Activated CD4-positive, alpha-beta T cell treated with anti-CD3 and anti-CD28 coated beads for 4 hours (primary cell): Measurements from ENCODE around the gene CHTF18.
A peak's percentile ranks its signal among the peaks of the same experiment; 100 is the strongest.
"Not testable (repeated sequence)": the region's sequence is repeated elsewhere in the genome, so short reads cannot be mapped to it uniquely, and the experiment has no call there.

Experiments
- DNase-seq, 2 donors: peaks; one replicate each; pipeline ENCODE4 v3.0.0-alpha.2; 2020

Gene CHTF18

DNA sequence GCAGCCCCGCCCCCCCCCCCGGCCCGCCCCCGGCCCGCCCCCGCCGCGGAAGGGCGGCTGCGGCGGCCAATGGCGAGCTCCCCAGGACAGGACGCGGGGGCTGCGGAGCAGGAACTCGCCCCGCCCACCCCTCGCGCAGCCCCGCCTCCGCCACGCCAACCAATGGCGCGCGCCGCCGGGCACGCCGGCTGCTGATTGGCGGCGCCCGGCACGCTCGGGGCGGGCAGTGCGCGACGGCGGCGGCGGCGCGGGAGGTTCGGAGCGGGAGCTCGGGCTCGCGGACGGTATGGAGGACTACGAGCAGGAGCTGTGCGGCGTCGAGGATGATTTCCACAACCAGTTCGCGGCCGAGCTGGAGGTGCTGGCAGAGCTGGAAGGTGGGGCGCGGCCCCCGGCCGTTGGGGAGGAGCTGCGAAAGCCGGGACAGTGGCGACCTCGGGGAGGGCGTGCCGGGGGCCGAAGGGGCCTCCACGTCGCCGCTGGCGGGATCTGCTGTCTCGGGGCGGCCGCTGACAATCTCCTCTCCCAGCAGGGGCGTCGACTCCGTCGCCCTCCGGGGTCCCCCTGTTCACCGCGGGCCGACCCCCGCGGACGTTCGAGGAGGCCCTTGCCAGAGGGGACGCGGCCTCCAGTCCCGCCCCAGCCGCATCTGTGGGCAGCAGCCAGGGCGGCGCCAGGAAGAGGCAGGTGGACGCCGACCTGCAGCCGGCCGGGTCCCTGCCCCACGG, at the start of gene CHTF18:
Gene CHTF18 (plus strand): TSS at position 222 of the 728 bp plus-strand sequence. CDS start 65 bp downstream, at position 287.
- DNase-seq, result peak; percentile 90 to 91

DNA sequence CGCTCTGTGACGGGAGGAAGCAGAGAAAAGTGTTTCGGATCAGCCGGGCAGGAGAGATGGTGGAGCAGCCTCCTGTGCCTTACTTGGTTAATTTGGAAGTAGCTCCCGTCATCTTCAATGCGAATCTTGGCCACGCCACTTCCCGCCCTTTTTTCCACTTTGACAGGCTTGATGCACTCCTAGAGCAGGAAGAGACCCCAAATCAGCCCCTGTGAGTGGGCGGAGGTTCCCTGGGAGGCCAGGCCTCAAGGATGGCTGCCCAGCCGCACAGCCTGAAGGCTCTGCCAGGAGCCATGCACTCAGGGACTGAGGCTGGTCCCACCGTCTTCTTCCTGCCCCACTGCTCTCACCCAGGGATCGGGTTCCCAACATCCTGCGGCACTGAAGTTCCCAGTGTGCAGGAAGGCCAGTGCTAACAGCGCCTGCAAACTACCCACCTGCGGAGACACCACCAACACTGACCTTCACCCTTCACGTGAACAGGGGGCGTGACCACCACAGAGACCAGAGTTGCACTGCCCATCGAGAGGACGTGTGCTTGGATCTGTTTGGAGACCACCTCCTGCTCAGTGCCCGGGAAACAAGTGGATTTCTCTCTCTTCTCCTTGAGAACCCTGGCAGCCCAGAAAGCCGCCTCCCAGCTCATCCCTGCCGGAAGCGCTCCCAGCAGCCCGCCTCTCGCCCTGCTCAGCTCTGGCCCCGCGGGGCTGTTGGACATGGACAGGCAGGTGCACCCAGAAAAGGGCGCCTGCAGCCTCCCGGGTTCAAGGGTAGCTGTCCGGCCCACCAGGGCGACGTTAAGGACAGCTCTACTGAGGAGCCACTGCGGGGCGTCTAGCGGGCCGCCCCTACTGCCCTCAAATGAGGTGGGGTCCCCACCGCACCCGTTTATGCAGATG, 48.6 kb upstream of the CHTF18 start:
- no peak for DNase-seq

DNA sequence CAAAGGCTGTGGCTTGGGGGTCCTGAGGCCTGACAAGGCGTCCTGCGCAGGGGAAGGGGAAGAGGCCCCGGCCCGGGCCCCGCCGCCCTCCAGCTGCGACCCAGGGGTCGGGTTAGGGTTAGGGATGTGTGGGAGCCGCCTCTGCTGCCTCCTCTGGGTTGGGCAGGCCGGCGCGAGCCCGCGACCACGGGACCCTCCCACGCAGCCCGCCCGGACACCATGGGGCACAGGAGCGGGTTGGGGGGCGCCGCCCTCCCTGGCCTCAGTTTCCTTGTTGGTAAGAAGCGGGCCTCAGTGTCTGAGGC, 48.0 kb upstream of the CHTF18 start:
- no peak for DNase-seq

DNA sequence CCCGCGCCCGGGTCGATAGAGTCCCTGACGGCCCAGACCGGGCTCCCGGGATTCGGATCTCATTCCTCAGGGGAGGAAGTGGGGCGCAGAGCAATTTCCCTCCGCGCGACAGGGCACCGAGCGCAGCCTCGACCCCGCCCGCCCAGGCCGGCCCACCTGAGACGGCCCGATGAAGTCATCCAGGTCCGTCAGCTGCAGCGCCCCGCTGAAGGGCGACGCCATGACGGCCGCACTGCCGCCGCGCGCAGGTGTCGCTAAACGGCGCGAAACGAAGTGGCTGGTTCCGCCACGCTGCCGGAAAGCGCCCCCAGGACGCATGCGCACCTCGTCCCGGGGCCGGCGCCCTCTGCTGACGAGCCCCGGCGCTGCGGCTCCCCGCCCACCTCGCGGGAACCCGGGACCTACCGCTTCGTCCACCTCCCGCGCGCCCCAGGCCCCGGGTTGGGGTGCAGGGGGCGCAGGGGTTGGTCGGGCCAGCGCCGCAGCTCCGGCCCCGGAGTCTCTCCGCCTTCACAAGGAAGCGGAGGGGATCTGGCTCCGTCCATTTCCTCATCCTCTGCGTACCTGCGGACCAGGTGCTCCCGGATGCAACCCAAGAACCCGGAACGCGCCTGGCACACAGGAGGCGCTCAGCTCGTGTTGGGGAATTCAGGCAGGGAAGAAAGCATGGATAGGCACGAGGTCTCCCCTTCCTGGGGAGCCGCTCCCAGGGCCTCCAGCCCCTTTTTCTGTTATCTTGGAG, 47.5 kb upstream of the CHTF18 start, which contains the start of gene CIAO3:
Gene CIAO3 (minus strand): TSS at position 234 of the 742 bp plus-strand sequence. CDS start 12 bp downstream, at position 222.
- peak; percentile 88 to 92 for DNase-seq

DNA sequence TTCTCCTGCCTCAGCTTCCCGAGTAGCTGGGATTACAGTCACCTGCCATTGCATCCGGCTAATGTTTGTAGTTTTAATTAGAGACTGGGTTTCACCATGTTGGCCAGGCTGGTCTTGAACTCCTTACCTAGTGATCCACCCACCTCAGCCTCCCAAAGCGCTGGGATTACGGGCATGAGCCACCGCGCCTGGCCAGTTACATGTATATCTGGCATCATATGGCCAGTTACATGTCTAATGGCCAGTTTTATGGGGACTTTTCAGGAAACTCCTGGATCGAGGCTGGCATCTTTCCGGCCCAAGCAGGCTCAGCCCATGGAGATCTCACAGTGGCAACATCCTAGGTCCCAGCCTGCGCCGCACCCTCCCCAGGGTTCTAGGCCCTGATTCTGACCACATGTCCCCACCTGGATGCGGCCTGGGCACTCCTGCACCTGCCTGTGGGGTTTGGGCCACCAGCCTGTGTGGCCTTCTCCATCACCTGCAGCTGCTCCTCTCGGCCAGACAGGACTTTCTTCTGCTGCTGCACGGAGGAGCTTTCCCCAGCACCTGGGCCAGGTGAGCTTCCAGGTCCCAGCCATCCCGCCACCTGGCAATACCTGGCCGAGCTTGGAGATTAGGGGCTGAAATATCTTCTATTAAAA, 46.3 kb upstream of the CHTF18 start:
- no peak for DNase-seq

DNA sequence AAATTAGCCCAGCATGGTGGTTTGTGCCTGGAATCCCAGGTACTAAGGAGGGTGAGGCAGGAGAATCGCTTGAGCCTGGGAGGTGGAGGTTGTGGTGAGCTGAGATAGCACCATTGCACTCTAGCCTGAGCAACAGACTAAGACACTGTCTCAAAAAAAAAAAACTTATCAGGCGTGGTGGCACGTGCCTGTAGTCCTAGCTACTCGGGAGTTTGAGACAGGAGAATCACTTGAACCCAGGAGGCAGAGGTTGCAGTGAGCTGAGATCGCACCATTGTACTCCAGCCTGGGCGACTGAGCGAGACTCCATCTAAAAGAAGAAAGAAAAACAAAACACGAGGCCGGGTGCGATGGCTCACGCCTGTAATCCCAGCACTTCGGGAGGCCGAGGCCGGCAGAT, 45.5 kb upstream of the CHTF18 start:
- not testable (repeated sequence) for DNase-seq

DNA sequence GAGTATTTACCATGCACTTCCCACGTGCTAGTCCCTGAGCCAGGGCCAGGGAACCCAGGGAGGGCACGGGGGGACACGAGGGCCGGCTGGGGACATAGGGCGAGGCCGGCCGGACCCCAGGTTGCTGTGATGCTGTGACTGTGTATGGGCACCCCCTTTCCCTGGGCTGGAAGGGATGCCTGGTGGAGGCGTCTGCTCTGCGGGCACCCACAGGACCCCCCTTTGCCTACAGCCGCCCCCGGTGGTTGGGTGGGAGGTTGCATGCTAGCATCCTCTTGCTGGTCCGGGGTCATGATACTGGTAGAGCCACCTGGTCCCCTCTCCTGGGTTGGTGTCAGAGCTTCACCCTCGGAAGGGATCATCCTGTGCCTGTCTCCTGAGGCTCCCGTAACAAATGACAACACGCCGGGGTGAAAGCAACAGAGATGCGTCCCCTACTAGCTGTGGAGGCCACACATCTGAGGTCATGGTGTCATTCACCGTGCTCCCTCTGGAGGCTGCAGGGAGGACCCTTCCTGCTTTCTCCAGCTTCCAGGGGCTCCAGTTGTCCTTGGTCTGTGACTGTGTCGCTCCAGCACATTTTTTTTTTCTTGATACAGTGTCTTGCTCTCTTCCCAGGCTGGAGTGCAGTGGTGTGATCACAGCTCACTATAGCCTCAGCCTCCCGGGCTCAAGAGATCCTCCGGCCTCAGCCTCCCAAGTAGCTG, 44.5 kb upstream of the CHTF18 start:
- no peak for DNase-seq

DNA sequence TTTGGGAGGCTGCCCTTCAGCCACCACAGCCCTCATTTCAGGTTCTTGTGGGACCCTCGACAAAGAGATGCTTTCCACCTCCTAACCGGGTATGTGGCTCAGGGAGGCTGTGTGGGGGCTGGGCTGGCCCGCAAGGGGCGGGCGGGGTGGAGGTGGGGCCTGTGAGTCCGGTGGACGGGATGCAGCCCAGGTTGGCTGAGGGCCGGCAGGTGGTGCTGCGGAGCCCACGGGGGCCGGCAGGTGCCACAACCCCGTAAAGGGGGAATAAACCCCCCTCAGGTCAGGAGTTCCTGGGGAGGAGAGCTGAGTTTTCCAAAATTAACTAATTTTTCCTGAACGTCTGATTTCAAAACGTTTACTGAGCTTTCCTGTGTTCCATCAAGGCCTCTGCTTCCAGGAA, 42.7 kb upstream of the CHTF18 start:
- no peak for DNase-seq

DNA sequence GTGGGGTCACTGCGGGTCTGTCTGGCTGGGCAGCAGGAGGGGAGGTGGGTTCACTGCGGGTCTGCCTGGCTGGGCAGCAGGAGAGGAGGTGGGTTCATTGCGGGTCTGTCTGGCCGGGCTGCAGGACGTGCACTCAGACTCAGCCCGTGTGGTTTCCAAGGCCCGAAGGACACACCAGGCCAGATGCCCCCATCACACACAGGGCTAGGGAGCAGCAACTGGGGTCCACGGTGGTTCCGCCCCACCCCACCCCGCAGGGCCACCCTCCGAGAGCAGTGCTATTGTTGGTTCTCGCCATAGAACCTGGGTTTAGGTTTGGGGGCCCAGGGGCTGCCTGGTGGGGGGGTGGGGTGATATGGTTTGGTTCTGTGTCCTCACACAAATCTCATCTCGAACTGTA, 41.8 kb upstream of the CHTF18 start:
- no peak for DNase-seq

DNA sequence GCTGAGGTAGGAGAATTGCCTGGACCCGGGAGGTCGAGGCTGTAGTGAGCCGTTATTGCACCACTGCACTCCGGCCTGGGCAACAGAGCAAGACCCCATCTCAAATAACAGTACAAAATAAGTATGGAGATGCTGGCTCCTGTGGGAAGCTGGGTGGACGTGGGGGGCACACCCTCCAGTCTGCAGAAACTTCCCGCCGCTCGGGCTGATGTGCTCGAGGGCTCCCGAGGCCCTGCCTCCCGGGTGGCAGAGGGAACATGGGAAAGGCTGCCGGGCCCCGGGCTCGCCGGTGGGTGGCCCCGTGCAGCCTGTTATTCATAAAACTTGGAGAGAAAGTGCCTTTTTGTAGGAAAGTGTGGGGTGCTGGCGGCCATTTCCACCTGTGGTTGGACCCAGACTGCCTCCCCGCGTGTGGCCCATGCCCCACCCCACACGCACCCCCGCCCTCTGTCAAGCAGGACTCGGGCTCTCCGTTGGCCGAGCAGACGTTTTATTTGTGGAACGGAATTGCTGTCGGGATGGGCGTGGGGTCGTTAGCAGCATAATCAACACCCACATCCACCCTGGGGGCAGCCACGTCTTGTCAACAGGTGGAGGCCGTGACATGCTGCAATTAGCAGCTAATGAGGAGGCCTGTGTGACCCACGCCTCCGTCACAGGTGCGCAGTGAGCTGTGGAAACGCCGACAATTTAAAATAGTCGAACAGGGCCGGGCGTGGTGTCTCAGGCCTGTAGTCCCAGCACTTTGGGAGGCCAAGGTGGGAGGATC, 40.3 kb upstream of the CHTF18 start:
- DNase-seq, result no peak

DNA sequence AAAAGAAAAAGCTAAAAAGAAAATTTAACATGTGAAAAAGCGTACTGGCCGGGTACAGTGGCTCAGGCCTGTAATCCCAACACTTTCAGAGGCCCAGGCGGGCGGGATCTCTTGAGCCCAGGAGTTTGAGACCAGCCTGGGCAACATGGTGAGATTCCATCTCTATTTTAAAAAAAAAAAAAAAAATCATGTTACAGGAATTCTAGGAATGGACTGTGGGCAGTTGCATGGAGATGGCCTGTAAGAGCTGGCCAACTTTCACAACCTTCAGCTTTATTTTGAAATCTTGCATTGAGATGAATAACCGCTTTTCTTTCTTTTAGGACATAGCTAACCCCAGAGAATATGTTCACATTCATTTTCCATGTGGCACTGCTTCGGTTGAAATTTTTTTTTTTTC, 39.4 kb upstream of the CHTF18 start:
- no peak for DNase-seq

DNA sequence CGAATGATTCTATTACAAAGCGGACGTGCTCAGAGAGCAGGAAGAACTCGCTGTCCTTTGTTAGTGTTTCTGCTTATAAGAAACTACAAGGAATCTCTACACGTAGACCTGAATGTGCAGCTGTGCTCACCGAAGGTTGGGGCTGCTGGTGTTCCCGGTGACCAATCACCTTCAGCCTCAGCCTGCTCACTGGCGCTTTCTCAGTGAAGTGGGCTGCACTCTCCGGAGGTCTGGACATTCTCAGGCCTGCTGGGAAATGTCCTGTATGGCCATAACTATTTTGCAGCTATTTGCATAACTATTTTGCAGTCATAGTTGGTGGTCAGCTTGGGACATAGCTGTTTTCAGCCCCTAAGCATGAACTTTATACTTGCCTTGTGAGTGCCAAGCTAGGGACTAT, 37.9 kb upstream of the CHTF18 start:
- no peak for DNase-seq

DNA sequence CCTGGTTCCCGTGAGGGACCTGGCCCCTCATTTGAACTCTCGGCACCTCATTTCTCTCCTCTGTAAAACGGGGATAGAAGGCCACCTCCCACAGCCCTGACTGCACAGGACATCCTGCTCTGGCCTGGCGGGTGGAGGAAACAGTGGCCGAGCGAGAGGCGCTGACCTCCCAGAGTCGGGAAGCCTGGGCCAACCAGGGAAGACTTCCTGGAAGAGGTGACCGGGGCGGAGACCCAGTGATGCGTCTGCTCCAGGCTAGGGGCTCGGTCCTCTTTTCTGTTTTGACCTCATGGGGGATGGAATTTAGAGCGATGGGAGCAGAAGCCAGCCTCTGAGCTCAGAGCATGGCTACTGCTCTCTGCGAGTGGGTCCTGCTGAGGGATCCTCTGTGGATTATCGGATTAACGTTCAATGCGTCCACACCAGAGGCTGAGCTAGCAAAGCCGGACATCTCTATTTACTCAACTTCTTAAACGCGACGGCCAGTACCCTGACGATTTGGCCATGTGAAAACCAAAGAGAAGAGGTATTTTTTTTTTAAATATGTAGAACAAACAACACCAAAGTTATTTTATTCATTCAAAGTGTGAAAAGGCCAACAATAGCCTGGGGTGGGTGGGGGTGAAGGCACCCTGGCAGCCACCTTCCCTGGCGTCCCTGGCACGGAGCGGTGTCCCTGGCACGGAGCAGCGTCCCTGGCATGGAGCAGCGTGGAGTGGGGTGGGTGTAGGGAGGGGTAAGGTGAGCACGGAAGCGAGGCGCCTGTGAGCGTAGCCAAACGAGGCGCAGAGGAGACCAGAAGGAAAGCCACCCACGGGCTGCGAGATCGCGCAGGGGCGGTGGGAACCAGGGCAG, 37.0 kb upstream of the CHTF18 start:
- no peak for DNase-seq

DNA sequence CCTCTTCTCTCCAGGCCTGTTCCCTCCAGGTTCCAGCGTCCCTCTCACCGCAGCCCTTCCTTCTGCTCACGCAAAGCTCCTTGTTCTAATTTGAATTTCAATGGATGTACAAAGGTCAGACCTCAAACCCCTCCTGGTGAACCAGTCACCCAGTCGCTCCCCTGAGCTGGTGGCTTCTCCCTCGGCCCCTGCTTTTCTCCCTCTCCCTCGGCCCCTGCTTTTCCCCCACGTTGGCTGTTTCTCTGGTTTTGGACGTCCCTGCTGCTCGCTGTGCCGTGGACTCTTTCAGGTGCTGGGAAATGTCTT, 36.5 kb upstream of the CHTF18 start:
- no peak for DNase-seq

DNA sequence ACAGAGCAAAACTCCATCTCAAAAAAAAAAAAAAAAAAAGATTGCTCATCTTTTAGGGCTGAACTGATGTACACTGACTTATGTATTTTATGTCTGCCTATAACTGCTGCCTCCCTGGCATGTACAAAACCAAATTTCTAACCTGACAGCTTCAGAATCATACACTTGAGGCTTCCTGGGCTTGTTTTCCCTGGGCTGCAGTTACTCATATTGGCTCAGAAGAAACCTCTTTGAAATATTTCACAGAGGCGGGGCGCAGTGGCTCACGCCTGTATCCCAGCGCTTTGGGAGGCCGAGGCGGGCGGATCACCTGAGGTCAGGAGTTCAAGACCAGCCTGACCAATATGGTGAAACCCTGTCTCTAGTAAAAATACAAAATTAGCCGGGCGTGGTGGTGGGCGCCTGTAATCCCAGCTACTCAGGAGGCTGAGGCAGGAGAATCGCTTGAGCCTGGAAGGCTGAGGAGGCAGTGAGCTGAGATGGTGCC, 34.3 kb upstream of the CHTF18 start:
- DNase-seq, result not testable (repeated sequence)

DNA sequence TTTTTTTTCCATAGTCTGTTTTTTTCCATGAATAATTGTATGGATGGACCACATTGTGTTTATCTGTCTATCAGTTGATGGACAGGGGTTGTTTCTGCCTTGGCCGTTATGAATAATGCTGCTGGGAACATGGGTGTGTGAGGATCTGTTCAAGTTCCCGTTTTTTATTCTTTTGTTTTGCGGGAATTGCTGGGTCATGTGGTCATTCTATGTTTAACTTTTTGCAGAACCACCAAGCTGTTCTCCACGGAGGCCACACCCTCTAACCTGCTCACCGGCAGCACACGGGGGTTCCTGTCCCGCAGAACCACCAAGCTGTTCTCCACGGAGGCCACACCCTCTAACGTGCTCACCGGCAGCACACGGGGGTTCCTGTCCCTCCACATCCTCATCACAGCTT, 33.8 kb upstream of the CHTF18 start:
- DNase-seq, result no peak

DNA sequence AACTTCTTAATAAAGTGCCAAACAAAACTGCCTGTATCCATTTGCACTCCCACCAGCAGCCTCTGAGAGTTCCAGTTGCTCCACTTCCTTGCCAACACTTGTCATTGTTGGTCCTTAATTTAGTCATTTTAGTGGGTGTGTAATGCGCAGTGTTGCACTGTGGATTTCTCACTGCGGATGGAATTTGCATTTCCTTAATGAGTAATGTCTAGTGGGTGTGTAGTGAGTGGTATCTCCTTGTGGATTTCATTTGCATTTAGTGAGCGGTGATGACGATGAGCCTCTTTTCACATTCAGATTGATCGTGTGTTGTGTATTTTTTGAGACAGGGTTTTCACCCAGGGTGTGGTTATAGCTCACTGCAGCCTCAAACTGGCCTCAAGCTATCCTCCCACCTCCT, 32.0 kb upstream of the CHTF18 start:
- DNase-seq, result no peak

DNA sequence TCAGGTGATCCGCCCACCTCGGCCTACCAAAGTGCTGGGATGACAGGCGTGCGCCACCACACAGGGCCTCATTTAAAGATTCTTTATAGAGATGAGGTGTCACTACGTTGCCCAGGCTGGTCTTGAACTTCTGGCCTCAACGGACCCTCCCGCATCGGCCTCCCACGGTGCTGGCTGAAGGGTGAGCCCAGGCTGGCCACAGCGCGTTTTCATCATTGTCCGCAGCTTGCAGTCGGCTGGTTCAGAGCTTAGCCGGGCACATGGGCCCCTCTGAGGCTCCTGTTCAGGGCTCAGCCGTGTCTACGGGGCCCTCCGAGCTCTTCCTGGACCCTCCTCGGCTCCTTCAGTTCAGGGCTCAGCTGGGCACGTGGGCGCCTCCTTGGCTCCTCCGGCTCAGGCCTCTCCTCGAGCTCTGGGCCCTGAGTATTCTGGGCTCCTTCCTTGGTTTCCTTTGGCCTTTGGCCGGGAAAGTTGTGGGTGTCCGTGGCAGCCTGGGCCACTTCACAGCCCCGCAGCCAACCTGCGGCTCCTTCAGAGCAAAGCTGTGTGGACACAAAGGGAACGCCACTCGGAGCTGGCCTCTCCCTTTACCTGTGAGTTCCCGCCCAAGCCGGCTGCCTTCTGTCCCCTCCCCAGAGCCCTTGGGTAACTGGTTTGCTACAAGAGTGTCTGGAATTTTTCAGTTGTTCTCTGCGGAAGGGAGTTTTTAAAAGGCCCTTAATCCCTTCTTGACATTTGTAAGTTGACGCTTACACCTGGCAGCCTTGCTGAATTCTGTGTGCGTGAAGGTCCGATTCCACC, 29.1 kb upstream of the CHTF18 start:
- no peak for DNase-seq

DNA sequence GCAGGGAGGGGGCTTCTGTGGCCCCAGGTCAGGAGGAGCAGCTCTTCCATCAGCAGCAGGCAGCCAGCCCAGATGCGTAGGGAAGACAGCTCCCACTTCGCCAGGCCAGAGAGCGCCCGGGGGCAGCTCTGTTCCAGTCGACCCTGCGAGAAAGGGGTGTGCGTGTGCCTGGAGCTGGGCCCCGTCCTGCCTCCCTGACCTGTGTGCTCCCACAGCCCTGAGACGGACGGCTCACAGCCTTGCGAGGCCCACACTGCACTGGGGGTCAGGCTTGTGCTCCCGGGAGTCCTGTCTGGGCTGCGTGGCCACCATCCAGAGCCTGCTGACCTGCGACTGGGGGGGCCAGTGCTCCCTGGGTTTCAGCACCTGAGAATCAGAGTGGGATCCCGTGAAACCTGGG, 28.4 kb upstream of the CHTF18 start:
- DNase-seq, result no peak
